ENCODE results near the gene CHIC2.

Gene CHIC2

DNA sequence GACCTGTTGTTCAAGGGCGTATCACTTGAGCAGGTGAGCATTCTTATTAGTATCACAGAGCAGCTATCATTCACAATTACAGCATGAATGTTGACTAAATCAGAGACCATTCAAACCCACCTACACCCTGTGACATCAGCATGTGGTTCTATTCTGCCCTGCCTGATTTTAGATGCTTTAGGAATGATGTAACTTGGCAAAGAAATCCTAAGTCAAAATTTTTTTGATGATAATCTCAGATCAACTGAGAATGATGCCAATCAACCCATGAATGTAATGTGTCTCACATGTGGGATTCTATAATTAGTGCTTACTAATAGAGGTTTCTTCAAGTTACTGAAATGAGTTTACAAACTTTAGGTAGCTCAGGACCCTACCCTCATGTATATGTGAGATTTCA, 13.4 kb upstream of the CHIC2 start:
- Histone ChIP-seq H3K27me3 (replicated peaks) (no peaks in the 10 kb centered on the region), H3K27ac (no peak overlapping the region), H3K4me3 (ENCODE audit: low read depth, low read length) (no peak overlapping the region), H3K36me3 (replicated peaks) (no peaks in the 10 kb centered on the region)
- in situ Hi-C loops (cut with HindIII; ENCODE audit: low pct_ligation_motif_present, low sequenced_read_pairs) = no loop called here
- DNase-seq = peak; percentile 40
- TF ChIP-seq, protein P1, sequence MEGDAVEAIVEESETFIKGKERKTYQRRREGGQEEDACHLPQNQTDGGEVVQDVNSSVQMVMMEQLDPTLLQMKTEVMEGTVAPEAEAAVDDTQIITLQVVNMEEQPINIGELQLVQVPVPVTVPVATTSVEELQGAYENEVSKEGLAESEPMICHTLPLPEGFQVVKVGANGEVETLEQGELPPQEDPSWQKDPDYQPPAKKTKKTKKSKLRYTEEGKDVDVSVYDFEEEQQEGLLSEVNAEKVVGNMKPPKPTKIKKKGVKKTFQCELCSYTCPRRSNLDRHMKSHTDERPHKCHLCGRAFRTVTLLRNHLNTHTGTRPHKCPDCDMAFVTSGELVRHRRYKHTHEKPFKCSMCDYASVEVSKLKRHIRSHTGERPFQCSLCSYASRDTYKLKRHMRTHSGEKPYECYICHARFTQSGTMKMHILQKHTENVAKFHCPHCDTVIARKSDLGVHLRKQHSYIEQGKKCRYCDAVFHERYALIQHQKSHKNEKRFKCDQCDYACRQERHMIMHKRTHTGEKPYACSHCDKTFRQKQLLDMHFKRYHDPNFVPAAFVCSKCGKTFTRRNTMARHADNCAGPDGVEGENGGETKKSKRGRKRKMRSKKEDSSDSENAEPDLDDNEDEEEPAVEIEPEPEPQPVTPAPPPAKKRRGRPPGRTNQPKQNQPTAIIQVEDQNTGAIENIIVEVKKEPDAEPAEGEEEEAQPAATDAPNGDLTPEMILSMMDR (IDR thresholded peaks at IDR 0.05; ENCODE audit: low read depth, low read length, missing control alignments) = no peak

DNA sequence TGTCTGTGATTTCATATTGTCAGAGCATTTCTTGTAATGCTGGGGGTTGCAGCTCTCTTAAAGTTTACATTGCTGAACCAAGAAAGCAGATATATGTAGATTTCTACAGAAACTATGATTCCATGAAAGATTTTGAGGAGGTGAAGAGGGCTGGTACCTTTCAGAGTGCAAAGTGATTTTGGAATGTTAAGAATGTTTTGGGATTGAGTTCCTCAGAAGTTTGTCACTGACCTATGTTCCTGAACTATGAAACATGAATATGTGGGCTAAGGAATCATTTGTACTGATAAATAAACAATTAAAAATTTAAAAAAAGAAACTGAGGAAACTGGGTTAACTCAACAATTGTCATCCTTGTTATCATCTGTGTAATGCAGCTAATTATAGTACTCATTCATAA, 12.3 kb upstream of the CHIC2 start:
- Histone ChIP-seq H3K36me3 (replicated peaks) (no peaks in the 10 kb centered on the region), H3K4me3 (ENCODE audit: low read depth, low read length) (no peak overlapping the region), H3K27ac (no peak overlapping the region), H3K27me3 (replicated peaks) (no peaks in the 10 kb centered on the region)
- no peak for DNase-seq
- in situ Hi-C loops (cut with HindIII; ENCODE audit: low pct_ligation_motif_present, low sequenced_read_pairs) = no loop called here
- TF ChIP-seq, protein P1 (IDR thresholded peaks at IDR 0.05; ENCODE audit: low read depth, low read length, missing control alignments) = no peak

DNA sequence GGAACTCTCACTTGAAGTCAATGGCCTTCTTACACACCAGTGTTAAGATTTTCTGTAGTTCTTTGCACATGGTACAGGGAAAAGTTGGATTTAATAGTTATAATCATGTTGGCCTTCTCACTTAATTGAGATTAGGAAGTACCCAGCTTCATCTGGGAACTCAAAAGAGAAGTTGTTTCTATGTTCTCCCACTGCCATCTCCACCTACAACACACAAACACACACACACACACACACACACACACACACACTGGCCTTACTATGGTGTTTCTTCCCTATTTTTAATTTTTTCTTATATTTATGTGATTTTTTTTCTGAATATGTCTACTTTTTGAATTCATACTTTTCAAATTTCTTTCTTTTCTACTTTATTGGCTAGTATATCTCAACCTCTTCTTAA, 10.0 kb upstream of the CHIC2 start:
- H3K4me3 ChIP-seq (ENCODE audit: low read depth, low read length) = no peak overlapping the region
- no peak for DNase-seq
- H3K36me3 ChIP-seq (replicated peaks) = no peaks in the 10 kb centered on the region
- H3K27ac ChIP-seq = no peak overlapping the region
- no peaks in the 10 kb centered on the region for H3K27me3 ChIP-seq (replicated peaks)
- in situ Hi-C loops (cut with HindIII; ENCODE audit: low pct_ligation_motif_present, low sequenced_read_pairs) = no loop called here
- TF ChIP-seq, protein P1 (IDR thresholded peaks at IDR 0.05; ENCODE audit: low read depth, low read length, missing control alignments) = no peak

DNA sequence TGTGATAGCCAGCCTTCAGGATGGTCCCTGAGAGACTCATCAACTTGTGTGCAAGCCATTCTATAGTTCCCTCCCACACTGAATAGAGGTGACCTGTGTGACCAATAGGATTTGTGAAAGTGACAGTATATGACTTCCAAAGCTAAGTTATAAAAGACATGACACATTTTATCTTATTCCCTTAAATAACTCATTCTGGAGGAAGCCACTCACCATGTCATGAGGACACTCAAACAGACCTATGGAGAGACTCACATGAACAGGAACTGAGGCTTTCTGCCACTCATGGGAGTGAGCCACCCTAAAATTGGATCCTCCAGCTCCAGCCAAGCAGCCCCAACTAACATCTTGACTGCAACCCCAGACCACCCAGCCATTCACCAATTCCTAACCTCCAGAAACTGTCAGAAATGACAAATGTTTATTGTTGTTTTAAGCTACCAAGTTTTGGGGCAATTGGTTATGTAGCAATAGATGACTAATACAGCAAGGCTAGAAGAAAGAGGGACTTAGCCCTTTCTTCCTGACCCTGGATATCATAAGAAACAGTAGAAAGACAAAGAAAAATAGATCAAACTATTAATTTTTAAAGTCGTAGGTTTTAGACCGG, 9.0 kb upstream of the CHIC2 start:
- DNase-seq = no peak
- TF ChIP-seq, protein P1 (IDR thresholded peaks at IDR 0.05; ENCODE audit: low read depth, low read length, missing control alignments) = no peak
- Histone ChIP-seq H3K27me3 (replicated peaks) (no peaks in the 10 kb centered on the region), H3K27ac (no peak overlapping the region), H3K36me3 (replicated peaks) (no peaks in the 10 kb centered on the region), H3K4me3 (ENCODE audit: low read depth, low read length) (no peak overlapping the region)
- in situ Hi-C loops (cut with HindIII; ENCODE audit: low pct_ligation_motif_present, low sequenced_read_pairs) = no loop called here

DNA sequence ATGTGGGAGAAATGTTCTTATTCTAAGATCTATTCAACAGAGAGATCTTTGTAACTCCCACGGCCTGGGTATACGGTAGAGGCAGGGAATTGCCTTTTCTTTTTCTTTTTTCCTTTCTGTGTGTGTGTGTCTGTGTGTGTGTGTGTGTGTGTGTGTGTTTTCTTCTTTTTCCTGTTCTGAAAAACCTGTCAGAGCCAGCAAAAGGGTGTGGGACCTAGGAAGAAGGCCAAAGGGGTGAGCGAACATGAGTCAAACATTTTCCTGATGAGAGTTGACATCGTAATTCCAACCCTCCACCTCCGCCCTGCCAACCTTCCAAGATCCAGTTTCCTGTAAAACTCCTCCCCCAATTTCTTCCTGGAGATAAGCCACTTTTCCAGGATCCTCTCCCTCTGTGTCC, 2.8 kb upstream of the CHIC2 start:
- TF ChIP-seq, protein P1 (IDR thresholded peaks at IDR 0.05; ENCODE audit: low read depth, low read length, missing control alignments) = no peak
- H3K27ac ChIP-seq = no peak overlapping the region
- H3K27me3 ChIP-seq (replicated peaks) = no peaks in the 10 kb centered on the region
- in situ Hi-C loops (cut with HindIII; ENCODE audit: low pct_ligation_motif_present, low sequenced_read_pairs) = no loop called here
- H3K36me3 ChIP-seq (replicated peaks) = no peaks in the 10 kb centered on the region
- no peak overlapping the region for H3K4me3 ChIP-seq (ENCODE audit: low read depth, low read length)
- DNase-seq = no peak

DNA sequence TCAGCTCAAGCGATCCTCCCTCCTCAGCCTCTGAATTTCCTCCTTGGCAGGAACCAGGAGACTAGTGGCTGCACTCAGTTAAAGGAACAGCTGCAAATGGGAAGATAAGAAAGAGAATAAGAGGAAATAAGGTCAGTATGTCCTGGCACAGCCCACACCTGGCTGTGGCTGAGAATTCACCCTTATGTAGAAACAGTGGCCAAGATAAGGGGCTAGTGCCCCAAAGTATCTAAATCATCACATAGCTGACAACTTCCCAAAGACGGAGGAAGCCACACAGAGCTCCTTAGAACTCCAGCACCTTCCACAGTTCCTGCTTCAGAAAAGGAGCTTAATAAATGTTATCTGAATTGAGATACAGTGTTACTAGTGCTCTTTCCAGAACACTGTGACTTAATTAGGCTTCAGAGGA, 2.3 kb upstream of the CHIC2 start:
- H3K36me3 ChIP-seq (replicated peaks) = no peaks in the 10 kb centered on the region
- in situ Hi-C loops (cut with HindIII; ENCODE audit: low pct_ligation_motif_present, low sequenced_read_pairs) = no loop called here
- H3K4me3 ChIP-seq (ENCODE audit: low read depth, low read length) = no peak overlapping the region
- H3K27me3 ChIP-seq (replicated peaks) = no peaks in the 10 kb centered on the region
- DNase-seq = no peak
- TF ChIP-seq, protein P1 (IDR thresholded peaks at IDR 0.05; ENCODE audit: low read depth, low read length, missing control alignments) = no peak
- H3K27ac ChIP-seq = no peak overlapping the region

Measured in brain microvascular endothelial cell (primary cell).